Epithelial cell of prostate (primary cell): ENCODE results near the gene RGS17.
"Not testable (repeated sequence)": the region's sequence is repeated elsewhere in the genome, so short reads cannot be mapped to it uniquely, and the experiment has no call there.

Experiments used
- DNase-seq: peaks from one replicate; pipeline ENCODE4 v3.0.0-alpha.2; 2011; ENCODE audit warnings: low read depth, low spot score
- H3K27ac ChIP-seq: fragments of 450-650 bp; 2 replicates; pipeline ENCODE4 v1.5.1; 2017; ENCODE audit warnings: mild to moderate bottlenecking

Gene RGS17

GRCh38 chr6:152969688-152970418 is 161.2 kb downstream of the RGS17 start:
- DNase-seq, result no peak
- no peak overlapping the region for H3K27ac ChIP-seq

DNA sequence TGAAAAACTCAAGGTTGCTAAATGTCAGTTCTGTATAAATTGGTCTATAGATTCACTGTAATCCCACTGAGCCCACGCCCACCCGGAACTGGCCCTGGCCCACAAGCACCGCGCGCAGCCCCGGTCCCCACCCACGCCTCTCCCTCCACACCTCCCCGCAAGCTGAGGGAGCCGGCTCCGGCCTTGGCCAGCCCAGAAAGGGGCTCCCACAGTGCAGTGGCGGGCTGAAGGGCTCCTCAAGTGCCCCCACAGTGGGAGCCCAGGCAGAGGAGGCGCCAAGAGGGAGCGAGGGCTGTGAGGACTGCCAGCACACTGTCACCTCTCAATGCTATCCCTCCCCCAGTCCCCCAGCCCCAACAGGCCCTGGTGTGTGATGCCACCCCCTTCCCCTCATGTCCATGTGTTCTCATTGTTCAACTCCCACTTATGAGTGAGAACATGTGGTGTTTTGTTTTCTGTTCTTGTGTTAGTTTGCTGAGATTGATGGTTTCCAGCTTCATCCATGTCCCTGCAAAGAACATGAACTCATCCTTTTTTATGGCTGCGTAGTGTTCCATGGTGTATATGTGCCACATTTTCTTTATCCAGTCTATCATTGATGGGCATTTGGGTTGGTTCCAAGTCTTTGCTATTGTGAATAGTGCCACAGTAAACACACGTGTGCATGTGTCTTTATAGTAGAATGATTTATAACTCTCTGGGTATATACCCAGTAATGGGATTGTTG is 164.8 kb downstream of the RGS17 start:
- DNase-seq, H3K27ac ChIP-seq: not testable (repeated sequence)

DNA sequence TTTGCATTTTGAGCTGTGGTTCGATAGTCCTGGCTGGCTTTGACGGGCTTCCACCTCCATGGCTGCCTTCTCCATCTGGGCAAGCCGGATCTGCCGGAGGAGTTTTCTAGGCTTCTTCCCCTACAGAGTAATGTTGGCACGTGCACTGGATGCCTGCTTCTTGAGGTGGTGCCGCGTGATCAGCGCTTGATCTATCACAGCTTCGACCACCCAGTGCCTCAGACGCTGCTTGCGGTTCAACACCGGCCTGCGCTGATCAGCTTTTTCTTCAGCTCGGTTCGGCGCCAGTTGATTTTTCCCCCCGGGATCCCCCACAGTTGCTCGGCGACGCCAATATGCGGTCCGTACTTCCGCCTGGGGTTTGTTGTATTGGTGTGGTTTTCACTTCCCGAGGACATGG is 171.7 kb downstream of the RGS17 start:
- H3K27ac ChIP-seq, result no peak overlapping the region
- DNase-seq, result no peak

DNA sequence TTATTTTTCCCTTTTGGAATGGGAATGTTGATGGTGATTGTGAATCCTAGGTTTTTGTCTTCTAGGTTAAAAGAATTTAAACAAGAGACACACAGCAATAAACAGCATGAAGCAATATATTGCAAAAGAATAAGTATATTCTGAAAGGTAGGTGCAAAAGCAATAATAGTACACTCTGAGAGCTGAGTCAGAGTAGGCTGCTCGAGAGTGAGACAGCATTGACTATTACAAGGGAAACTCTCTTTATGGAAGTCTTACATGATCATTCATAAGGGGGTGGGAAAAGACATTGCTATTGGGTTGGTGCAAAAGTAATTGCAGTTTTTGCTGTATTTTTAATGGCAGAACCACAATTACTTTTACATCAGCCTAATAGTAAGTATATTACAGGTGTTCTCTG is 173.3 kb downstream of the RGS17 start:
- no peak overlapping the region for H3K27ac ChIP-seq
- no peak for DNase-seq
